ENCODE results near the gene MGAT4A.

MGAT4A gene

GRCh38 chr2:98656800-98657199, 74.1 kb downstream of the MGAT4A start:
- in situ Hi-C loops (cut with MboI; ENCODE audit: low pct_unique_long_range_greater_than_20kb, low sequenced_read_pairs, unreplicated experiment), result no loop called here
- no peak for TF ChIP-seq CTCF (IDR thresholded peaks at IDR 0.05; ENCODE audit: extremely low read depth, insufficient read depth, missing control alignments)
- no peak for DNase-seq (ENCODE audit: low spot score)

GRCh38 chr2:98654699-98655495, 76.0 kb downstream of the MGAT4A start:
- peak; percentile 35 for DNase-seq (ENCODE audit: low spot score)
- TF ChIP-seq CTCF (IDR thresholded peaks at IDR 0.05; ENCODE audit: extremely low read depth, insufficient read depth, missing control alignments), result no peak
- in situ Hi-C loops (cut with MboI; ENCODE audit: low pct_unique_long_range_greater_than_20kb, low sequenced_read_pairs, unreplicated experiment), result loop anchor here (5.0 kb wide), 1 partner anchor 182 kb away; no protein-coding TSS in a partner anchor

GRCh38 chr2:98650998-98651397, 79.9 kb downstream of the MGAT4A start:
- in situ Hi-C loops (cut with MboI; ENCODE audit: low pct_unique_long_range_greater_than_20kb, low sequenced_read_pairs, unreplicated experiment), result loop anchor here (5.0 kb wide), 1 partner anchor 186 kb away; no protein-coding TSS in a partner anchor
- DNase-seq (ENCODE audit: low spot score), result no peak
- TF ChIP-seq CTCF (IDR thresholded peaks at IDR 0.05; ENCODE audit: extremely low read depth, insufficient read depth, missing control alignments), result no peak

- no peak for DNase-seq (ENCODE audit: low spot score)
- in situ Hi-C loops (cut with MboI; ENCODE audit: low pct_unique_long_range_greater_than_20kb, low sequenced_read_pairs, unreplicated experiment), result loop anchor here (5.0 to 25.0 kb wide), 2 partner anchors 187 to 412 kb away; no protein-coding TSS in a partner anchor
- TF ChIP-seq CTCF (IDR thresholded peaks at IDR 0.05; ENCODE audit: extremely low read depth, insufficient read depth, missing control alignments), result no peak
Measured at GRCh38 chr2:98649992-98650375, 80.9 kb downstream of the MGAT4A start.

GRCh38 chr2:98649135-98649991, 81.6 kb downstream of the MGAT4A start:
- TF ChIP-seq CTCF (IDR thresholded peaks at IDR 0.05; ENCODE audit: extremely low read depth, insufficient read depth, missing control alignments), result peak; percentile 94
- in situ Hi-C loops (cut with MboI; ENCODE audit: low pct_unique_long_range_greater_than_20kb, low sequenced_read_pairs, unreplicated experiment), result loop anchor here (25.0 kb wide), 1 partner anchor 413 kb away; no protein-coding TSS in a partner anchor
- DNase-seq (ENCODE audit: low spot score), result peak; percentile 53

GRCh38 chr2:98648451-98648850, 82.5 kb downstream of the MGAT4A start:
- no peak for DNase-seq (ENCODE audit: low spot score)
- in situ Hi-C loops (cut with MboI; ENCODE audit: low pct_unique_long_range_greater_than_20kb, low sequenced_read_pairs, unreplicated experiment), result loop anchor here (25.0 kb wide), 1 partner anchor 414 kb away; no protein-coding TSS in a partner anchor
- no peak for TF ChIP-seq CTCF (IDR thresholded peaks at IDR 0.05; ENCODE audit: extremely low read depth, insufficient read depth, missing control alignments)

All from GM13977 (cell line).